Breast epithelium (tissue), 3 donors: ENCODE results near the gene NUP107.

ENCODE experiments used
- CTCF ChIP-seq, 3 donors: fragments of 450-650 bp; IDR thresholded peaks; one replicate each; pipeline ENCODE4 v1.5.1; 2016 to 2017; ENCODE audit warnings: antibody characterized with exemption in 3 of 3, mild to moderate bottlenecking in 3 of 3, moderate library complexity in 3 of 3
- POLR2A ChIP-seq: fragments of 450-650 bp; IDR thresholded peaks from one replicate; pipeline ENCODE4 v1.6.1; 2016; ENCODE audit warnings: antibody characterized with exemption, mild to moderate bottlenecking, moderate library complexity

GRCh38 chr12:68767191-68767590, 80.4 kb downstream of the NUP107 start:
- TF ChIP-seq CTCF (IDR thresholded peaks at IDR 0.05), result no peak
- TF ChIP-seq POLR2A, result no peak
